Colon (tissue), 2 donors: ENCODE results near the gene TFB2M.
"Not testable (repeated sequence)": the region's sequence is repeated elsewhere in the genome, so short reads cannot be mapped to it uniquely, and the experiment has no call there.

Experiments
- FAIRE-seq: peaks from 2 replicates; lab custom pipeline; 2012; peaks lifted over from hg19 to GRCh38; lab: Jason Lieb, UNC
- donor health status: control.
- donor health status: control.

The TFB2M gene

DNA sequence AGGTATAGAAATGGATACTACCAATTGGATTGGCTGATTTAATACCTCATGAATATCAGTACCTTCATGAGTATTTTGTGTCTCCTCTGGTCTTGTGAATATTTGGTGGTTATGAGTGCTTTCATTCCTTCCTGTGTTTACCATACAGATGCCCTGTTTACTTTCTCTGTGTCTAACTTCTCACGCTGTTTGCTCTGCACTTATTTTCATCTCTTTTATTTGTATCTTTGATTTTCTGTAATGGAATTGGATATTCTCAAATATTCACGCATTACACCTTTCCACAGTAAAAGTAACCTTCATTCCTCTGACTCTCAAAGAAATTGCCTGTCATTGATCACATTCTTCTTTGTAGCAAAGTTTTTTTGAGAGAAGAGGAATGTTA lies 17.0 kb upstream of the TFB2M start:
- peak; percentile 53 for FAIRE-seq

DNA sequence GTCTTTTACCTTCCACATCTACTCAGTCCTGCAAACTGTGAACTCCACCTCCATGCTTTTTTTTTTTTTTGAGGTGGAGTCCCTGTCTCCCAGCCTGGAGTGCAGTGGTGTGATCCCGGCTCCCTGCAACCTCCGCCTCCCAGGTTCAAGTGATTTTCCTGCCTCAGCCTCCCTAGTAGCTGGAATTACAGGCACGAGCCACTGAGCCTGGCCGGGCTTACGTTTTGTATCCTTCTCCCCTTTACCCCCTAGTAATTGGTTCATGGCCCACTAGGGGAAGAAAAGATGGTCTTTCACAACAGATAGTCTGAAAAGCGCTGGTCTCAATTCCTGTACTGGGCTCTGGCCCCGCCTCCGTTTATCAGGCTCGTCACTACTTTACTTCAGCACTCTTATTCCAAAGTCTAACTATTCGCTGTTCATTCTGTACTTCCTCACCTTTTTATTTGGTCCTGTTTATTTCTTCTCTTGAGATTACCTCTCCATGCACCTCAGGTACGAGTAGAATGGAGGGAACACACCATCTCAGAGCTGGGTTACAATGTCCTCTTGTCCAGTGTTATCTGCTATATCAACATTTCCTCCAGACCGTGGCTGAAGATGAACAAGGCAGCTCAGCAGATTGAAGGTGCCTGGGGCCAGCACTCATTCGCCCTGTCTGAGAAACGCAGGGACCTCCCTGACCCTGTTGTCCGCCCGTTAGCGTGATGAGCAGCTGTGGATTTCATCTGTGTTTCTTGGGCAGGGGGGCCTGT lies 16.4 kb upstream of the TFB2M start:
- FAIRE-seq: no peak

DNA sequence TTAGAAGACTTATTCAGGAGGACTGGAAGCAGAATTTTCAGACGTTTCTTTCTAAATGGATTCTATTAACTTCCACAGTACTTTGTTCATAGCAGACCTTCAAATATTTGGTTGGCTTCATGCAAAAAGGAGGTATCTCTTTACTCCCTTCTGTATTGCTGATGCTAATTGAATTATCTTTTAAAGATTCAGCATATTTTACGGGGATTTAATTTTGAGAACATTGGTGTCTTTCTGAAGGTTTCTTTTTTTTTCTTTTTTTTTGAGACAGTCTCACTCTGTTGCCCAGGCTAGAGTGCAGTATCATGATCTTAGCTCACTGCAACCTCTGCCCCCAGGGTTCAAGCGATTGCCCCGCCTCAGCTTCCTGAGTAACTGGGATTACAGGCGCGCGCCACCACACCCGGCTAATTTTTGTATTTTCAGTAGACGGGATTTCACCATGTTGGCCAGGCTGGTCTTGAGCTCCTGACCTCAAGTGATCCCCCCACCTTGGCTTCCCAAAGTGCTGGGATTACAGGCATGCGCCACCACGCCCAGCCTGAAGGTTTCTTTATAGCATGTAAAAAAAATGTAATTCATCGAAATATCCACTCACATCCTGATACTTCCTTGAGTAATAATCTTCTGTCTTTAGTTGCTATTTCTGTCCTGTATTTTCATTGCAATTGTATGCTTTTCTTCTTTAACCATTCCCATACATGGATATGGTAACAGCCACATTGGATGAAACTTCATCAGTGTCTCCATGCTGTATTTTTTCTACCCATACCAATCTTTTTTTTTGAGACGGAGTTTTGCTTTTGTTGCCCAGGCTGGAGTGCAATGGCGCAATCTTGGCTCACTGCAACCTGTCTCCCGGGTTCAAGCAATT lies 14.7 kb upstream of the TFB2M start:
- no peak for FAIRE-seq

DNA sequence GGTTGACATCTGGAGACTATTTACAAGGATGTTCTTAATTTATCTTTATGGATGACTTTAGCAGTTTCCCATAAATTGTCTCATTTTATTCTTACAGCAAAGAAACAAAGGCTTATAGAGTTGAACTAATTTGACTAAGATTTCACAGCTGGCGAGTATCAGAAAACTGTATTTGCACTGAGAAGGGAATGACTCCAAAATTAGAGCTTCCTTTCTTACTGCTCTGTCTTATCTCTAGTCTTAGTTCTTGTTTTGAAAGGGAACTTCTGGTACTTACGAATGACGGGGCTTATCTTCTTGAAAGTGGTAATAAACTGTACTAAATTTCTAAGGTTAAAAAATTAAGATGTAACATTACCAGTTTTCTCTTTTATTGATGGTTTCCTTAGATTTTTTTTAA lies 13.8 kb upstream of the TFB2M start:
- FAIRE-seq: no peak

DNA sequence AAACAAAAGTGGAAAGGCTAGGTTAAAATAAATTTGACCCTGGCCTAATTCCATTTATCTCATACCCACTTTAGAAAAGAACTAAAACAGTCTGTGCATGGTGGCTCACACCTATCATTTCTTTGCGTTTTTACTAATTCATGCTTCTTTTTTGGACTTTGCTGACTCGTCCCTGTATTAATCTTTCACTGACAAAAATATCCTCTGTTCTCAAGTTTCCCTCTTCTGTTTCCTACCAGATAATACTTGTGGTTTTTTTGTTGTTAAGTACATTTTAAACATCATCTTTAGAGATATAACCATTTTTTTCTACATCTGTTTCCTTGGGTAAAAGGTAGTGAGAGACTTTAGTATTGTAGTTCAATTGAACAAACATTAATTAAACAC lies 11.7 kb upstream of the TFB2M start:
- no peak for FAIRE-seq

DNA sequence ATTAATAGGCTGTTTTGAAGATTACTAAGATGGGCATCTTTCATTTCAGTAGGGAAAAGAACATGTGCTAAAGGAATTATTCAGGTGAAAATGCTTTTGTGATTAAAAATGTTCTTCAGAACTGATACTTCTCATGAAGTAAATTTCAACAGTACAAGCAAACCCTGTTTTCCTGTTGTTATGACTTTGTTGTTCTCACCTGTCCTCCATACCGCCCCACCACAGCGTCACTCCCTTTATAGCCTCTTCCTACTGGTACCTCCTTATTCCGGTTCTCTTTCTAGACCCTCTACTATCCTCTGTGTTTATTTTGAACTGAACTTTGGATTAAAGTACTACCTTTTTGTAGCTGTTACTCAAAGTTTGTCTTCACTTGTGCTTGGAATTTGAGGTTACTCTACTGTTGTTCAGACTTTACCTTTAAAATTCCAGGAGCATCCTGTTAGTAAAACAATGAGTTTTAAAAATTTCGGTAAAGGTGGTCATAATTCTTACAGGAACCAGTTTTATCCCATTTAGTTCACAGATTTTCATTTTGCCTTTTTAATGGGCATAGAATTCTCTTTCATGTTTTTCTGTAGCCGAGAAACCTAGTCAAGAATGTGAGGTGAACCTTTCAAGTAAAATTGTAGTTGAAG lies 11.1 kb upstream of the TFB2M start:
- FAIRE-seq: peak; percentile 14

DNA sequence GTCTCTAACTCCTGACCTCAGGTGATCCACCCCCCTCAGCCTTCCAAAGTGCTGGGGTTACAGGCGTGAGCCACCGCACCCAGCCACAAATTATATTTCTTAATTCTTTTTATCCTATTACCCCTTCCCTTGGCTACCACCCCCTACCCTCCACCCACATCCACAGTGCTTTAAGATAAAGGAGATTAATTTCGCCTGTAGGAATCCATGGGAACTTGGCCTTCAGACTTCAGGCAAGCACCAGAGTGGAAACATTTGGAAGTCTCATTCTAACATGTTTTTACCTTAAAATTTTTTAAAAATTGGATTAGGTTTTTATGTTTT lies 10.6 kb upstream of the TFB2M start:
- FAIRE-seq: no peak

DNA sequence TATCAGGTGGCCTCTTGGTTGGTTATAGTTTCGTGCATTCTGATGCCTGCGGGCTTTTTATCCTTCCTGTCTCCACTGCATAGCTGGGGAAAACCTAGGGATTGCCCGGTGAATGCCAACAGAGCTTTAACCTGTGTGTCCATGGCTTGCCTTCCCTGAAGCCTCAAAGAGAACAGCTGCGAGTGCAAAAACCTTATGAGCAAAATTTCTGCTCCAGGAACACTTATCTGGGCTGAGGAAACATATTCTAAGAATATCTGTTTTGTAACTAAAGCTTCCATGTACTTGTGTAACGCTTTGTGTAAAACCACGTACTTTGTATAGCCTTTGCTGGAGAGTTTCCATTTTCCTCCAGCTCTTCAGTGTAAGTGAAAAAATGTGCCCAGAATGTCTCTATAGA lies 7.4 kb upstream of the TFB2M start:
- no peak for FAIRE-seq

DNA sequence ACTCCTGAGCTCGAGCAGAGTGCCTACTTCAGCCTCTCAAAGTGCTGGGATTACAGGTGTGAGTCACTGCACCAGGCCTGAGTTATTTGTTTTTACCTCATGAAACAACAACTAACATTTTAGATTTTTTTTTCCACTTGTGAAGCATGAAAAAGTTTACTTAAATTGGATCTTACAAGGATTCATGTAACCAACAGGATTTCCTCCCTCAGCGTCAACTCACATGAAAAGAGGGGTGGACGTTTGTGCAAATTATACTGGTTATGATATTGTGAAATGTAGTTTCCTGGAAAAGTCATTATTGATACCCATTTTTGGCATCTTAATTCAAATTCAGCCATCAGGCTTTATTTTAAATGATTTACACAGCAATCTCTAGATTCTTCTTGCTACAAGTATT lies 6.7 kb upstream of the TFB2M start:
- FAIRE-seq: no peak

DNA sequence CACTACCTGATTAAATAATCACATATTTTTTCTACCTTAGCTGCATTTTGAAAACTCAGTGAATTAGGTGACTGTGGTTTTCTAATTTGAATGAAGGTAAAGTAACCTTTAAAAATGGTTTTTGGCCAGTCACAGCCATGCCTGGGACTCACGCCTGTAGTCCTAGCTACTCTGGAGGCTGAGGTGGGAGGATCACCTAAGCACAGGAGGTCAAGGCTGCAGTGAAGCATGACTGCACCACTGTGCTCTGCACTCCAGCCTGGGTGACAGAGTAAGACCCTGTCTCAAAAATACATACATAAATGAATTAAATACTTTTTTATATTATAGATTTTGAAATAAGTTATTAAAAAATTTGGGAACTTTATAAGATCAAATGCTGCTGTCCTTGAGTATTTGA lies 5.9 kb upstream of the TFB2M start:
- FAIRE-seq: no peak

DNA sequence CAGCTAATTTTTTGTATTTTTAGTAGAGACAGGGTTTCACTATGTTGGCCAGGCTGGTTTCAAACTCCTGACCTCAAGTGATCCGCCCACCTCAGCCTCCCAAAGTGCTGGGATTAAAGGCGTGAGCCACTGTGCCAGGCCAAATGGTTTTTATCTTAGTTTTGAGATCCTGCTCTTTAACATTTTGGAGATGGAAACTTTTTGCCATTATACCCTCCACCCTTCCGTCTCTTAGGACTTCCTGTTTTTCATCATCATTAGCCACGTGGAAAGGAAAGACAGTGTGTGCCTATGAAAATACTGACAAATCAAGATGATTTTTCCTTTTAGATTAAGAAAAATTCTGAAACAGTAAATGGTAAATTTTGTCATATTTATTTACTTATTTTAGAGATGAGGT lies 5.2 kb upstream of the TFB2M start:
- FAIRE-seq: not testable (repeated sequence)

DNA sequence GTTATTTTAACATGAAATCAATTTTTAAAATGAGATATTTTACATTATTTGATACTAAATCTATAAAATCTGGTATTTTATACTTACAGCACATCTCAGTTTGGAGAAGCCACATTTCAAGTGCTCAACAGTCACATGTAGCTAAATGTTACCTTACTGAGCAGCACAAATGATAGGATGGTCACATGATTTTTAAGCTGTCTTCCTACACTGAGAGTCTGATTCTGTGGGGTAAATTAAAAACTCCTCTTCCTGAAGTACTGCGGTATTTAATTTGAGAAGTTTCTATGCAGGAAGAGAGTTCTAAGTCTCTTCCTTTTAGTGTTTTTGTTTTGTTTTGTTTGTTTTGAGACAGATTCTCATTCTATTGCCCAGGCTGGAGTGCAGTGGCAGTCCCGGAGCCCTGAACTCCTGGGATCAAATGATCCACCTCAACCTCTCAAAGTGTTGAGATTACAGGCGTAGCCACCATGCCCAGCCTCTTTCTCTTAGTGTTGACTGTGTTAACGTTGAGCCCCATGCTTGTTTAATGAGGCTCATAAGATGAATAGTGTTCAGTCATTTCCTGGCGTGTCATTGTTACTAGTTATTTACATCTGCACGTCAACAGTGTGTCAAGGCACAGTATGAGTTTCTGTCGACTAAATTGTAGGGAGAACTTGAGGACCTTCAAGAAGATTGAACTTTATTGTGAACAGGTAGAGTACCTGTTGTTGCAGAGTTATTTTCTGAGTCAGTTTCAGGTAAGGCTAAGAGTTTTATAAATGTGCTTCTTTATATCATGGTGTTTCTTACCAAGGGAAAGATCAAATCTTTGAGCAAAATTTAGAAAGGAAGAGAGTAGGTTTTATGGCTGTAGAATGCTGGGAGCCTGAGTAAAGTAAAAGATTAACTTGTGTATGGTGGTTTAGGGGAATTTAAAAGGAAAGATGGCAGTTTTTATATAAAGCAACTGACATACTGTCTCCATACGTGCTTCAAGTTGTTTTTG lies 3.5 kb upstream of the TFB2M start:
- no peak for FAIRE-seq

DNA sequence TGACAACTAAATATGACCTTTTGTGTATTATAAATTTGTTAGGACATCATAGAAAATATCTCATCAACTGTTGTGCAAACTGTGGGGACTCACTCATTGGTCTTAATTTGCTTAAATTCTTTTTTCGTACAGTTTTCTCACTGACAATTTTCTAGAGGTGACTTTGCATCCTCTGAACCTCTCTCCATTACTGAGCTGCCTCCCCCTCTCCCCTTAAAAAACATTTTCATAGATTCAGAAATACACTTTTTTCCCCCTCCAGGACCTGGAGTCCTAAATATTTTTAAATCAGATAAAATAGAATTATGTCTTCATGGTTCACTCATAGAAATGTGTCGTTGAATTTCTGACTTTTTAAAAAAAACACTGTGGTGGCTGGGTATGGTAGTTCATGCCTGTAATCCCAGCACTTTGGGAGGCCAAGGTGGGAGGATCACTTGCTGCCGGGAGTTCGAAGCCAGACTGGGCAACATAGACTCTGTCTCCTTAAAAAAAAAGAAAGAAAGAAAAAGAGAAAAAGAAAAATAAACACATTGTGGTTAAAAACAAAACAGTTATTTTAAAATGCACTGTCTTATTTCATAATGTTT lies 1.7 kb upstream of the TFB2M start:
- no peak for FAIRE-seq

DNA sequence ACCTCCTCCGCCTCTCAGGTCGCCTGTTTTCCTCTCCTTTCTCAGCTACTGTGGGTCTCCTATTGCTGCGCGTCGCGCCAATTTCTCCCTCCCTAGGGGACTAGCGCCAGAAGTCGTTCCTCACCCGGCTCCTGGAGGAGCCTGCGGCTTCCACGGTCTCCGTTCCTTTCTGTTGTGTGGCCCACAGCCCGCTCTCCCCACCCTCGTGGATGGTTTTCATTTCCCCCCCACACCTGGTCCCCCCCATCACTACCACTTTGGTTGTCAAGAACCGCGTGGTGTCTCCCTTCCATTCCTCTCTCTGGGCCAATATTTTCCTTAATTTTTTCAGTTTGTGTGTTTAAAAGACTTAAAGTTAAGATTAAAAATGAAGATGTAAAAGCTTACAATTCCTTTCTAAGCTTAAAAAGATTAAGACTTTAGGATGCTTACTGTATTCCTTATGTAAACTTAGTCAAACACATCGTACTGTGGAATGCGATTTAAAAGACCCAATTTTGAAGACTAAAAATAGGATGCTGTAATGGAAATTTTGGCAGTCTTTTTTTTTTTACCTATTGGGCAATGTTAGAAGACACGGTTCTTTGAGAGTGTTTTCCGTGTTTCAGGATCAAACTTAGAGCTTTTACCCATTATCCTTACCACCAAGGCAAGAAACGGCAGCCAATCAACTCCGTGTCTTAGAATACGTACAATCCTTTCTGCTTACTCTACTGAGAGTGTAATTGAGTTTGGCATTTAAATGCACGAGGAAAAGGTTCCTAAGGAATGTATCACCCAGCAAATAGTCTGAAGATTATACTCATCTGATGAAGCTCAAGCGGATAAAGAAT lies 968 bp upstream of the TFB2M start:
- FAIRE-seq: no peak

DNA sequence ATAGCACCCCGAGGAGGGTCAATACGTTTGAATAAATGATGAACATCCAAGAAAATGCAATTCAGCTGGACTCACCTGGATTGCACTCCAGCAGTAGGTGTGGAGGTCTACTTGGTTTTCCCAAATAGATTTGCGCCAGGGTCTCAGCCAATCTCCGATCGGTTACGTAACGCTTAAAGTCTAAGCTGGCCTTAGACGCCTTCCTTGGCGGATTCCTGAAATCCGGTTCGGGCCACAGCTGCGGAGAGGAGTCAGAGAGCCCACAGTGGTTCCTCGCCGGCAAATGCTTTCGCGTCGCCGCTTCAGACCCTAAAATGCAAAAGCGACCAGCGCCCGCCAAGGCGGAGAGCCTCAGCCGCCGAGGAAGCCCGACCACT lies 322 bp downstream of the TFB2M start:
- no peak for FAIRE-seq

DNA sequence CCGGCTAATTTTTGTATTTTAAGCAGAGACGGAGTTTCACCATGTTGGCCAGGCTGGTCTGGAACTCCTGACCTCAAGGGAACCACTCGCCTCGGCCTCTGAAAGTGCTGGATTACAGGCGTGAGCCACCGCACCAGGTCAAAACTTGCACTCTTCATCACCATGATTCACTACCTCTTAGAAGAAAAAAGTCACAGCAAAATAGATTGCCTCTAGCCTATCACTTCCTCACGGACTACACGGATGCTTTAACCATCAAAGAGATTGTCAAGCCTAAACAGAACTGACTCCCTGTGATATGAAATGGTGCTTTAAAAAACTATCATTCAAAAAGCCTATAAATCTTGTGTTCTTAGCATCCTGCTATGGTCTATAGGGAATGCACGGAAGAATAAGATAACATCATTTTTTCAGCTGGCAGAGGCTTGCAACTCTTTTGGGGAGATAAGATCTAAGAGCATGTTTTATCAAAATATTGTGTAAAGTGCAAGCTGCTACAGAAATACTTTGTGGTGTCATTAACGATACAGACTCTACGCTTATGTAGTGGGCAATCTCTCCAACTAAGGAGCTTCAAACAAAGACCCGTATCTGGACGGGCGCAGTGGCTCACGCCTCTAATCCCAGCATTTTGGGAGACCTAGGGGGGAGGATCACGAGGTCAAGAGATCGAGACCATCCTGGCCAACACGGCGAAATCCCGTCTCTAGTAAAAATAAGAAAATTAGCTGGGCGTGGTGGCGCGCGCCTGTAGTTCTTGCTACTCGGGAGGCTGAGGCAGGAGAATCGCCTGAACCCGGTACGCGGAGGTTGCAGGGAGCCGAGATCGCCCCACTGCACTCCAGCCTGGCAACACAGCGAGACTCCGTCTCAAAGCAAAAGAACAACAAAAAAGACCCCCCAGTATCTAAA lies 966 bp downstream of the TFB2M start:
- FAIRE-seq: no peak

DNA sequence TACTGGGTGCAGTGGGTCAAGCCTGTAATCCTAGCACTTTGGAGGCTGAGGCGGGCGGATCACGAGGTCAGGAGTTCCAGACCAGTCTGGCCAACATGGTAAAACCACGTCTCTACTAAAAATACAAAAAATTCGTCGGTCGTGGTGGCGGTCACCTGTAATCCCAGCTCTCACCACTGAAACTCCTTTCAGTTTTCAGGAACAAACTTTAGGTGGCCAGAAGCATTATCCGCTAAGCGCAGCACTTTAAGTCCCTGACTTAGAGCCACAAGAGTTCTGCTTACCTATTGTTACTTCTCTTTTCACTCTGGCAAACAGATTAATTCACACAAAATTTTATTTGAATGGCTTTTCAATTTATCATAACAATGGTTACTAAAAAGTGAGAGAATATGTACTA lies 5.2 kb downstream of the TFB2M start:
- FAIRE-seq: not testable (repeated sequence)

DNA sequence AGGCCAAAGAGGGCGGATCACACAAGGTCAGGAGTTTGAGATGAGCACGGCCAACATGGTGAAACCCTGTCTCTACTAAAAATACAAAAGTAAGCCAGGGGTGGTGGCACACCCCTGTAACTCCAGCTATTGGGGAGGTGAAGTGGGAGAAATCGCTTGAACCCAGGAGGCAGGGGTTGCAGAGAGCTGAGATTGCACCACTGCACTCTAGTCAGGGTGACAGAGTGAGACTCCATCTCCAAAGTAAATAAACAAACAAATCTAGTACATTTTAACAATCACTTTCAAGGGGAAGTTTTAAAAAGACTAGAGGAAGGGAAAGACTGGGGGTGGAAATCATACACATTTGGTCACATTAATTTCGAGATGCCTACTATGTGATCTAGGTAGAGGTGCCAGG lies 6.8 kb downstream of the TFB2M start:
- no peak for FAIRE-seq

DNA sequence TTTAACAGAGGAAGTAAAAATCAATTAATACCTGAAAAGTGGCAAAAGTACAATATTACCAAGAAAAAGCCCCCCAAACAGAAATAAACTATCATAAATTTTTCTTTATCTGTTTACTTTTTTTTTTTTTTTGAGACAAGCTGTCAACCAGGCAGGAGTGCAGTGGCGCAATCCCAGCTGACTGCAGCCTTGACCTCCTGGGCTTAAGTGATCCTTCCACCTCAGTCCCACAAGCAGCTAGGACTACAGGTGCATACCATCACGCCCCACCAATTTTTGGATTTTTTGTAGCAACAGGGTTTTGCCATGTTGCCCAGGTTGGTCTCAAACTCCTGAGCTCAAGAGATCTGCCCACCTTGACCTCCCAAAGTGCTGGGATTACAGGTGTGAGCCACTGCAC lies 8.0 kb downstream of the TFB2M start:
- no peak for FAIRE-seq

DNA sequence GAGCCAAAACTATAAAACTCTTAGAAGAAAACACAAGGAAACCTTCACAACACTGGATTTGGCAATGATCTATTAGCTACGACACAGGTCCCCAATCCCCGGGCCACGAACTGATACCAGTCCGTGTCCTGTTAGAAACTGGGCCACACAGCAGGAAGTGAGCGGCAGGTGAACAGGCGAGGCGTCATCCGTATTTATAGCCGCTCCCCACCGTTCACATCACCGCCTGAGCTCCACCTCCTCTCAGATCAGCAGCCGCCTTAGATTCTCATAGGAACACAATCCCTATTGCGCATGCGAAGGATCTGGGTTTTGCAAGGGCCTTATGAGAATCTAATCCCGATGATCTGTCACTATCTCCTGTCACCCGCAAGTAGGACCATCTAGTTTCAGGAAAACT lies 11.9 kb downstream of the TFB2M start:
- FAIRE-seq: no peak
